ENCODE data around the gene FBXO31. TPM values are rescaled to one million over a fixed set of nuclear protein-coding genes. Genes with fewer than 3 reads are reported as not detected.

Gene FBXO31
- total and polyA plus RNA-seq, 2 of the 13 experiments (the other 11 are each of a cell fraction or from before 2014, with no cell fraction given), result 92.4 to 101 TPM

- TF ChIP-seq, protein P1, sequence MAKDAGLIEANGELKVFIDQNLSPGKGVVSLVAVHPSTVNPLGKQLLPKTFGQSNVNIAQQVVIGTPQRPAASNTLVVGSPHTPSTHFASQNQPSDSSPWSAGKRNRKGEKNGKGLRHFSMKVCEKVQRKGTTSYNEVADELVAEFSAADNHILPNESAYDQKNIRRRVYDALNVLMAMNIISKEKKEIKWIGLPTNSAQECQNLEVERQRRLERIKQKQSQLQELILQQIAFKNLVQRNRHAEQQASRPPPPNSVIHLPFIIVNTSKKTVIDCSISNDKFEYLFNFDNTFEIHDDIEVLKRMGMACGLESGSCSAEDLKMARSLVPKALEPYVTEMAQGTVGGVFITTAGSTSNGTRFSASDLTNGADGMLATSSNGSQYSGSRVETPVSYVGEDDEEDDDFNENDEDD (CRISPR knock-in tag; IDR thresholded peaks at IDR 0.05; ENCODE audit: borderline replicate concordance), result no peak
- TF ChIP-seq CENPBD1 (CRISPR knock-in tag; IDR thresholded peaks at IDR 0.05; ENCODE audit: borderline replicate concordance, low read depth) (no peak), NAIF1 (CRISPR knock-in tag; IDR thresholded peaks at IDR 0.05; ENCODE audit: borderline replicate concordance) (peak; percentile 41; the same call in 1 of the 2 replicates), GATA4 (IDR thresholded peaks at IDR 0.05; ENCODE audit: borderline replicate concordance, low read depth) (peak; percentile 87; the same call in 1 of the 2 replicates), ZNF414 (CRISPR knock-in tag; IDR thresholded peaks at IDR 0.05) (peak; percentile 56; the same call in 1 of the 2 replicates), ZNF451 (CRISPR knock-in tag; IDR thresholded peaks at IDR 0.05) (no peak), NFYB (CRISPR knock-in tag; IDR thresholded peaks at IDR 0.05) (no peak), ZNF746 (CRISPR knock-in tag; IDR thresholded peaks at IDR 0.05) (peak; percentile 99), ZNF274 (CRISPR knock-in tag; IDR thresholded peaks at IDR 0.05) (no peak), ZNF788 (CRISPR knock-in tag; IDR thresholded peaks at IDR 0.05; ENCODE audit: borderline replicate concordance) (peak; percentile 75; the same call in 1 of the 2 replicates), MXI1 (IDR thresholded peaks at IDR 0.05; ENCODE audit: borderline replicate concordance, low read depth, low read length) (peak; percentile 76; the same call in 2 of the 3 replicates), ZNF383 (CRISPR knock-in tag; IDR thresholded peaks at IDR 0.05; ENCODE audit: borderline replicate concordance) (no peak; the same call in 1 of the 2 replicates), CHD2 (IDR thresholded peaks at IDR 0.05; ENCODE audit: low read depth, low read length) (no peak), GLI4 (CRISPR knock-in tag; IDR thresholded peaks at IDR 0.05; ENCODE audit: borderline replicate concordance) (no peak), ZNF501 (CRISPR knock-in tag; IDR thresholded peaks at IDR 0.05) (no peak; the same call in 1 of the 2 replicates), ZNF768 (CRISPR knock-in tag; IDR thresholded peaks at IDR 0.05) (no peak), MEIS2 (CRISPR knock-in tag; IDR thresholded peaks at IDR 0.05) (peak; percentile 100), FOXP1 (IDR thresholded peaks at IDR 0.05) (peak; percentile 87), FOXP1 (CRISPR knock-in tag; IDR thresholded peaks at IDR 0.05) (peak; percentile 98), ZNF138 (CRISPR knock-in tag; IDR thresholded peaks at IDR 0.05; ENCODE audit: low read depth) (peak; percentile 64; the same call in 1 of the 2 replicates), ZNF34 (CRISPR knock-in tag; IDR thresholded peaks at IDR 0.05; ENCODE audit: borderline replicate concordance) (peak; percentile 94; the same call in 1 of the 2 replicates), ZNF710 (CRISPR knock-in tag; IDR thresholded peaks at IDR 0.05; ENCODE audit: borderline replicate concordance) (peak; percentile 78; the same call in 1 of the 2 replicates), MTF1 (CRISPR knock-in tag; IDR thresholded peaks at IDR 0.05) (0 out of 2 replicates have a peak, but pooled peaks have one; percentile 13)
- TF ChIP-seq, protein P2, sequence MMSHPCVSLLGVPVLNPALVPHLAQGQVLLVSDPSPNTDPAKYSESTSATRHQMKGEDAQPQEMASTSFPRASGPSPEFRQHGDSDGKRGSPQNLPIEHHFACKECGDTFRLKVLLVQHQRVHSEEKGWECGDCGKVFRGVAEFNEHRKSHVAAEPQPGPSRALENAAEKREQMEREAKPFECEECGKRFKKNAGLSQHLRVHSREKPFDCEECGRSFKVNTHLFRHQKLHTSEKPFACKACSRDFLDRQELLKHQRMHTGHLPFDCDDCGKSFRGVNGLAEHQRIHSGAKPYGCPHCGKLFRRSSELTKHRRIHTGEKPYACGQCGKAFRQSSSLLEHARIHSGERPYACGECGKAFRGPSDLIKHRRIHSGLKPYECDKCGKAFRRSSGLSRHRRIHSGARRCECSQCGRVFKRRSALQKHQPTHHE (CRISPR knock-in tag; IDR thresholded peaks at IDR 0.05; ENCODE audit: borderline replicate concordance), result peak; percentile 78; the same call in 1 of the 2 replicates
Measured at GRCh38 chr16:87382023-87382785, 1.4 kb downstream of the FBXO31 start (continued).

Measured in HepG2 (cell line).